ENCODE measurements around the gene NAT14. TPM values are rescaled to one million over a fixed set of nuclear protein-coding genes. Genes with fewer than 3 reads are reported as not detected.

NAT14 gene
- total and polyA plus RNA-seq, 2 donors (not counting 3 experiments of a cell fraction or from before 2014, with no cell fraction given) = 39.1 to 44.7 TPM

- Histone ChIP-seq H3K36me3 (ENCODE audit: control insufficient read depth in 2 of 2, extremely low read depth in 1 of 2, insufficient read depth in 2 of 2, low read length in 2 of 2) (no peaks in the 10 kb centered on the region), H3K27me3 (ENCODE audit: control insufficient read depth in 2 of 2, insufficient read depth in 2 of 2, low read length in 2 of 2) (no peaks in the 10 kb centered on the region), H2AFZ (ENCODE audit: low read depth, low read length) (no peak overlapping the region), H3K9ac (replicated peaks; ENCODE audit: extremely low read depth, insufficient read depth, low read length) (no peak overlapping the region), H3K27ac (ENCODE audit: insufficient read depth, low read depth, low read length) (no peak overlapping the region), H3K9me1 (replicated peaks; ENCODE audit: control insufficient read depth, extremely low read depth, insufficient read depth, low read length) (no peaks in the 10 kb centered on the region), H3K79me2 (ENCODE audit: control insufficient read depth, insufficient read depth, low read length) (peaks cover 15% of the 10 kb centered on the region), H4K20me1 (replicated peaks; ENCODE audit: control insufficient read depth, extremely low read depth, insufficient read depth, low read length) (no peaks in the 10 kb centered on the region), H3K4me1 (ENCODE audit: control insufficient read depth, extremely low read depth, insufficient read depth, low read length) (peaks cover 10% of the 10 kb centered on the region), H3K9me3 (replicated peaks; ENCODE audit: control insufficient read depth, insufficient read depth, low read length) (no peaks in the 10 kb centered on the region), H3K4me3 (replicated peaks in 1 of 3; ENCODE audit: insufficient read depth in 1 of 3, low read depth in 1 of 3, low read length in 3 of 3) (no peak overlapping the region), H3K4me2 (ENCODE audit: insufficient read depth, low read length) (no peak overlapping the region)
- BruUV-seq (replicated peaks) = no TSS peak
- ChIA-PET CTCF (interaction anchor here (0.6 to 6.1 kb wide), 5 partner anchors 11 to 180 kb away, joined by 3 to 62 read pairs (median 4); partner anchors contain the start of genes ISOC2, NAT14 and U2AF2), POLR2A (no interaction called here)
- DNase-seq (ENCODE audit: low read depth, low spot score) (no peak), FAIRE-seq (no peak)
- dilution Hi-C loops (cut with MboI; ENCODE audit: extremely low pct_ligation_motif_present, low sequenced_read_pairs) (no loop called here), intact Hi-C loops (cut with micrococcal nuclease) (no loop called here)
- TF ChIP-seq MAX (IDR thresholded peaks at IDR 0.05; ENCODE audit: insufficient read depth, insufficient read length) (no peak), FOS (IDR thresholded peaks at IDR 0.05; ENCODE audit: borderline replicate concordance, insufficient read depth, low read length) (no peak), EZH2 (IDR thresholded peaks at IDR 0.05; ENCODE audit: borderline replicate concordance, low read depth, low read length, severe bottlenecking) (no peak), POLR2AphosphoS5 (IDR thresholded peaks at IDR 0.05; ENCODE audit: insufficient read depth, low read depth, low read length) (no peak), MYC (IDR thresholded peaks at IDR 0.05; ENCODE audit: low read depth, low read length) (no peak), JUN (IDR thresholded peaks at IDR 0.05; ENCODE audit: borderline replicate concordance, insufficient read depth, insufficient read length, low read depth) (no peak), POLR2A (IDR thresholded peaks at IDR 0.05; ENCODE audit: low read depth, low read length) (no peak), GATA2 (IDR thresholded peaks at IDR 0.05; ENCODE audit: insufficient read depth, insufficient read length, low read depth, low read length) (no peak)
- TF ChIP-seq, protein P1, sequence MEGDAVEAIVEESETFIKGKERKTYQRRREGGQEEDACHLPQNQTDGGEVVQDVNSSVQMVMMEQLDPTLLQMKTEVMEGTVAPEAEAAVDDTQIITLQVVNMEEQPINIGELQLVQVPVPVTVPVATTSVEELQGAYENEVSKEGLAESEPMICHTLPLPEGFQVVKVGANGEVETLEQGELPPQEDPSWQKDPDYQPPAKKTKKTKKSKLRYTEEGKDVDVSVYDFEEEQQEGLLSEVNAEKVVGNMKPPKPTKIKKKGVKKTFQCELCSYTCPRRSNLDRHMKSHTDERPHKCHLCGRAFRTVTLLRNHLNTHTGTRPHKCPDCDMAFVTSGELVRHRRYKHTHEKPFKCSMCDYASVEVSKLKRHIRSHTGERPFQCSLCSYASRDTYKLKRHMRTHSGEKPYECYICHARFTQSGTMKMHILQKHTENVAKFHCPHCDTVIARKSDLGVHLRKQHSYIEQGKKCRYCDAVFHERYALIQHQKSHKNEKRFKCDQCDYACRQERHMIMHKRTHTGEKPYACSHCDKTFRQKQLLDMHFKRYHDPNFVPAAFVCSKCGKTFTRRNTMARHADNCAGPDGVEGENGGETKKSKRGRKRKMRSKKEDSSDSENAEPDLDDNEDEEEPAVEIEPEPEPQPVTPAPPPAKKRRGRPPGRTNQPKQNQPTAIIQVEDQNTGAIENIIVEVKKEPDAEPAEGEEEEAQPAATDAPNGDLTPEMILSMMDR (IDR thresholded peaks at IDR 0.05; ENCODE audit: extremely low read depth in 1 of 2, insufficient read depth in 1 of 2, low read depth in 1 of 2, low read length in 2 of 2) = no peak
These were observed 10.4 kb upstream of the NAT14 start for GRCh38 chr19:55474269-55475265.
